GM18511 (cell line): Measurements from ENCODE around the gene PRICKLE1.
"Not testable (repeated sequence)": the region's sequence is repeated elsewhere in the genome, so short reads cannot be mapped to it uniquely, and the experiment has no call there.

Experiments used
- ATAC-seq: cut with Tn5 transposase; IDR thresholded peaks from one replicate; pipeline ENCODE4 v1.9.1; 2021; ENCODE audit warnings: mild to moderate bottlenecking, moderate library complexity; ENCODE audit not compliant: unreplicated experiment

PRICKLE1 gene

GRCh38 chr12:42557586-42558172 is 31.9 kb downstream of the PRICKLE1 start:
- ATAC-seq = no peak

GRCh38 chr12:42556917-42557316 is 32.6 kb downstream of the PRICKLE1 start:
- no peak for ATAC-seq

DNA sequence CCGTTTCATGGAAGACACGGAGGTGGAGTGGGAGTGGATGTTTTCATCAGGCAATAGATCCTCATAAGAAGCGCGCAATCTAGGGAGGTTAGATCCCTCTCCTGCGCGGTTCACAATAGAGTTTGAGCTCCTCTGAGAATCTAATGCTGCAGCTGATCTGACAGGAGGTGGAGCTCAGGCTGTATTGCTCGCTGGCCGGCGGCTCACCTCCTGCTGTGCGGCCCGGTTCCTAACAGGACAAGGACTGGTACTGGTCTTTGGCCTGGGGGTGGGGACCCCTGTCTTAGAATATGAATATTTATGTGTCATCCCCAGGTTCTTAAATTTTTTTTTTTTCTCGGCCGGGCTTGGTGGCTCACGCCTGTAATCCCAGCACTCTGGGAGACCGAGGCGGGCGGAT is 36.7 kb downstream of the PRICKLE1 start:
- no peak for ATAC-seq

GRCh38 chr12:42550800-42551199 is 38.7 kb downstream of the PRICKLE1 start:
- no peak for ATAC-seq

DNA sequence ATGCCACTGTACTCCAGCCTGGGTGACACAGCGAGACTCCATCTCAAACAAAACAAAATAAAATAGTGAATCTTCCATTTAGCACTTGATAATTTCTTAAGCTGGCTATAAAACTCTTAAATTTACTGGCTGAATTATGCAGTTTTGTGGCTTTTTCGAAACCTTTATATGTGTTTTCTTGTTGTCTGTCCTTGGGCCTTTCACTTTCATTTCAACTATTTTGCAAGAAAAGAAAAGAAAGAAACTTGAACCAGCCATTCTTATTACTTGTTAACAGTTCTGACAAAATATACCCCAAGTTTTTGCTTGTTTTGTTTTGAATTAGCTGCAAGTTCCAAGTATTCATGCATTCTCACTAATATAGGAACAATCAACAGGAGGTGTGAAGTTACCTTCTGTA is 42.8 kb downstream of the PRICKLE1 start:
- ATAC-seq = peak; percentile 51

GRCh38 chr12:42541965-42542364 is 47.6 kb downstream of the PRICKLE1 start:
- ATAC-seq = no peak

GRCh38 chr12:42541308-42541707 is 48.2 kb downstream of the PRICKLE1 start:
- not testable (repeated sequence) for ATAC-seq

DNA sequence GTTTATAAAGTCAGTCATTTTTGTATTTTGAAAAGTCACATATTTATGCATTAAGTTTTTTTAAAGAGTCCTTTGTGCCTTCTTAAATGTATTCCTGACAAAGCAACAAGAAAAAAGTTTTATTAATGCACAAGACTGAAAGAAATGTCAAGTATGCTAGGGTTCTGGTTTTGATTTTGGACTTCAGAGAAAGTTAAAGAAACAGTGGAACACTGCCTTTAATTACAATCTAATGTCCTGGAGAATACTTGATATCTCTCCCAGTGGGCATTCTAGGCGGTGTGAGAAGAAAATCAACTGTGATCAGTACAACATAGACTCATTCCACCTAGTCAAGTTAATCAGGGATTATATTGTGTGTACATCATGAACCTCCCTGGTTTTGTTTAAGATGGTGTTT is 49.9 kb downstream of the PRICKLE1 start:
- ATAC-seq = no peak

DNA sequence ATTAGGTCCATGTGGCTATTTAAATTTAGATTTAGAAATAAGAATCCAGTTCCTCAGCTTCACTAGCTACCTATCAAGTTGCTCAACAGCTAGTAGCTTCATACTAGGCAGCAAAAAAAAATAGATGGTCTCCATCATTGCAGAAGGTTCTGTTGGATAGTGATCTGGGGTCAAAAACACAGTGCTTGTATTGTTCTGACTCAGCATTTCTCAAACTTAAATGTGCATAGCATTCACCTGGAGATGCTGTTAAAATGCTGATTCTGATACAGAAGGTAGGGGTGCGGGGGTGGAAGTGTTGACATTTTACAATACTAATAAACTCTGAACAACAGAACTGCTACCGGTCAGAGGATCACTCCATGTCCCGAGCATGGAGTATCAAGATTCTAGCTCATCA is 51.3 kb downstream of the PRICKLE1 start:
- ATAC-seq = no peak

- no peak for ATAC-seq
These were observed 55.2 kb downstream of the PRICKLE1 start for GRCh38 chr12:42534184-42534838.

GRCh38 chr12:42530284-42530683 is 59.3 kb downstream of the PRICKLE1 start:
- no peak for ATAC-seq

GRCh38 chr12:42525444-42525843 is 64.1 kb downstream of the PRICKLE1 start:
- ATAC-seq = no peak

DNA sequence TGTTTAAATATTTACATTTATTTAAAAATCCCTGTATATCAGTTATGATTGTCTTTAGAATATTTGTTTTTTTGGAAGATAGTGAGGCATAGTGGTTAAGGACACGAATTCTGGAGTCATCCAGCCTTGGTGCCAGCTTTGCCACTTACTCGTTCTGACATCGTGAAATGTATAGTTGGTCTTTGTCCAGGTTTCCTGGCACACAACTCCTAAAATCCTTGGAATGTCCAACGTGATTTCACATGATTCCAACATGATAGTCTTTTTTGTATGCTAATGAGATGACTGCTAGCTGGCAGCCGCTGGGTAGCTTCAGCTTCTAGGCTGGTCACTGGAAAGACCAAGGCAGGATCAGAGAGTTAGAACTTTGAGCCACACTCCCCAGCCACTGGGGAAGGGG is 64.8 kb downstream of the PRICKLE1 start:
- no peak for ATAC-seq

DNA sequence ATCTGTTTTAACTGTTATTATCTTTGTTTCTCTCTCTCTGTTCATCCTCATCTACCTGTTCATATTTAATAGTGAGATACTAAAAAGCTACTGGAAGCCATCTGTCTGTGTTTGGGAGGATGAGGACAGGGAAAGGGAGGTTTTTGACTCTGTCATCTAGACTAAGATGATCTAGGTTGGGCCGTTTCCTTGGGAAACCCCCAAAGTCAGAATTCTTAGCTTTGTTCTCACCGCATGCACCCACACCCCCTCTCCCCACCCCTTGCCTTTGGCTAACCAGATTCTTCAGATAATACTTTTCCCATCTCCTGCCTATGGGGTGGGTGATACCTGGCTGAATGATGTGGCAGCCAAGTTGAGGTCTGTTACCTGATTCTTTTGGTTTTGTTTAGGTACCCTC is 73.0 kb downstream of the PRICKLE1 start:
- ATAC-seq = no peak

GRCh38 chr12:42511656-42512055 is 77.9 kb downstream of the PRICKLE1 start:
- no peak for ATAC-seq

- ATAC-seq = no peak
These were observed 78.7 kb downstream of the PRICKLE1 start for GRCh38 chr12:42510823-42511222.

- ATAC-seq = no peak
These were observed 80.6 kb downstream of the PRICKLE1 start for GRCh38 chr12:42508913-42509460.

- no peak for ATAC-seq
These were observed 82.0 kb downstream of the PRICKLE1 start for GRCh38 chr12:42507565-42507964.

DNA sequence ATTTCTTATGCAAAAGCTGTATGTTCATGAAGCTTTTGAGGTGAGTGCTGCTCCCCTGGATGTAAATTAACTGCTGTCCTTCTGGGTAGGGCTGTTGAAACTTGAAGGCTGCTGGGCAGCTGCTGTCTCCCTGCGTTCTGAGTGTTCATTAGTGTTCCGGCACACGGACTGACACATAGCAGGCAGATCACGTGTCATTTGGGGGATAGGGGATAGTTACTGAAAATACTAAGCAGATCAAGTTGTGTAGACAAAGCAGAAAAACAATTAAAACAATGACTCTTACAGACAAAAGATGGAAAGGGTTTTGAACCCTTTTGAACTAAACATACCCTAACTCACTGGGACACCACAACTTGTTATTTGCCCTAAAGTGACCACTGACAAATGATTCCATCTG is 82.5 kb downstream of the PRICKLE1 start:
- ATAC-seq = no peak

- no peak for ATAC-seq
These were observed 85.5 kb downstream of the PRICKLE1 start for GRCh38 chr12:42504049-42504448.

GRCh38 chr12:42502682-42503081 is 86.9 kb downstream of the PRICKLE1 start:
- ATAC-seq = no peak

- no peak for ATAC-seq
These were observed 90.8 kb downstream of the PRICKLE1 start for GRCh38 chr12:42498549-42499247.
